GM19025 (cell line): ENCODE measurements around the gene SH2D6.
"Not testable (repeated sequence)": the region's sequence is repeated elsewhere in the genome, so short reads cannot be mapped to it uniquely, and the experiment has no call there.

Experiments used
- ATAC-seq: cut with Tn5 transposase; IDR thresholded peaks from one replicate; pipeline ENCODE4 v1.9.1; 2021; ENCODE audit warnings: mild to moderate bottlenecking, low read depth, moderate library complexity; ENCODE audit not compliant: unreplicated experiment

SH2D6 gene

GRCh38 chr2:85397925-85398331 lies 20.6 kb upstream of the SH2D6 start:
- ATAC-seq: no peak

- no peak for ATAC-seq
Observed at GRCh38 chr2:85398426-85399182, 19.9 kb upstream of the SH2D6 start.

GRCh38 chr2:85399183-85399455 lies 19.4 kb upstream of the SH2D6 start:
- no peak for ATAC-seq

GRCh38 chr2:85400023-85400422 lies 18.5 kb upstream of the SH2D6 start:
- no peak for ATAC-seq

GRCh38 chr2:85400541-85401463 lies 17.7 kb upstream of the SH2D6 start:
- no peak for ATAC-seq

GRCh38 chr2:85401464-85401805 lies 17.1 kb upstream of the SH2D6 start:
- no peak for ATAC-seq

- ATAC-seq: no peak
Observed at GRCh38 chr2:85401844-85402243, 16.7 kb upstream of the SH2D6 start.

GRCh38 chr2:85405201-85406059 lies 13.1 kb upstream of the SH2D6 start:
- no peak for ATAC-seq

- peak; percentile 70 for ATAC-seq
Observed at GRCh38 chr2:85409845-85410583, 8.5 kb upstream of the SH2D6 start, which contains the start of gene CAPG. TSS of gene CAPG (minus strand) at chr2:85410366. CDS start at chr2:85402145, 8,221 bp downstream.

GRCh38 chr2:85410584-85411404 lies 7.7 kb upstream of the SH2D6 start:
- no peak for ATAC-seq

- ATAC-seq: no peak
Observed at GRCh38 chr2:85411405-85411748, 7.1 kb upstream of the SH2D6 start.

- no peak for ATAC-seq
Observed at GRCh38 chr2:85413592-85414420, 4.7 kb upstream of the SH2D6 start.

GRCh38 chr2:85414421-85414759 lies 4.1 kb upstream of the SH2D6 start:
- ATAC-seq: not testable (repeated sequence)

GRCh38 chr2:85414761-85415553 lies 3.6 kb upstream of the SH2D6 start:
- ATAC-seq: no peak

GRCh38 chr2:85415980-85416650 lies 2.4 kb upstream of the SH2D6 start:
- ATAC-seq: no peak

- ATAC-seq: no peak
Observed at GRCh38 chr2:85419009-85419675, 628 bp downstream of the SH2D6 start.
